NB4 (cell line): Measurements from ENCODE around the gene ZNF638.

Experiments used
- DNase-seq: peaks from one replicate; pipeline ENCODE4 v3.0.0; 2010; ENCODE audit warnings: low read depth
- H3K4me3 ChIP-seq: one replicate; pipeline ENCODE4 v1.5.1; 2011; ENCODE audit warnings: mild to moderate bottlenecking, low read depth, low read length, moderate library complexity
- CTCF ChIP-seq: IDR thresholded peaks from one replicate; pipeline ENCODE4 v1.5.1; 2012; ENCODE audit warnings: low read depth, low read length
- MAX ChIP-seq: IDR thresholded peaks from 2 replicates; pipeline ENCODE4 v1.6.1; 2011; ENCODE audit warnings: low read depth, low read length
- MYC ChIP-seq: IDR thresholded peaks from 2 replicates; pipeline ENCODE4 v1.6.1; 2011; ENCODE audit warnings: low read depth, low read length
- POLR2A ChIP-seq: IDR thresholded peaks from 2 replicates; pipeline ENCODE4 v1.6.1; 2011; ENCODE audit warnings: mild to moderate bottlenecking; ENCODE audit not compliant: insufficient read length; ENCODE audit errors: extremely low read depth

Gene ZNF638

GRCh38 chr2:71331581-71332434, at the start of gene ZNF638:
Gene ZNF638 (plus strand): TSS chr2:71331782. CDS start chr2:71348955, 17,173 bp downstream.
- peak; percentile 19 for TF ChIP-seq MAX
- TF ChIP-seq CTCF, result no peak
- peak; percentile 89 for TF ChIP-seq POLR2A
- peak; percentile 57 for TF ChIP-seq MYC
- H3K4me3 ChIP-seq, result peak within 1 kb of the TSS; percentile 97
- DNase-seq, result peak; percentile 95

GRCh38 chr2:71281950-71282349, 49.6 kb upstream of the ZNF638 start:
- no peak for DNase-seq
- H3K4me3 ChIP-seq, result no peak overlapping the region
- no peak for TF ChIP-seq POLR2A
- TF ChIP-seq MAX, result no peak
- no peak for TF ChIP-seq CTCF
- no peak for TF ChIP-seq MYC

- no peak for TF ChIP-seq MYC
- peak; percentile 1 for TF ChIP-seq CTCF
- peak; percentile 44 for DNase-seq
These were observed 49.1 kb upstream of the ZNF638 start for GRCh38 chr2:71282493-71282892.

GRCh38 chr2:71283131-71283530, 48.5 kb upstream of the ZNF638 start:
- H3K4me3 ChIP-seq, result no peak overlapping the region
- no peak for TF ChIP-seq CTCF
- no peak for TF ChIP-seq MAX
- no peak for TF ChIP-seq POLR2A
- TF ChIP-seq MYC, result no peak
- no peak for DNase-seq

More at GRCh38 chr2:71282493-71282892, 49.1 kb upstream of the ZNF638 start:
- H3K4me3 ChIP-seq, result no peak overlapping the region

- no peak overlapping the region for H3K4me3 ChIP-seq
- no peak for DNase-seq
- TF ChIP-seq CTCF, result no peak
These were observed 45.9 kb upstream of the ZNF638 start for GRCh38 chr2:71285706-71286105.

- TF ChIP-seq CTCF (no peak), POLR2A (no peak)
- H3K4me3 ChIP-seq, result no peak overlapping the region
- DNase-seq, result no peak
These were observed 40.2 kb upstream of the ZNF638 start for GRCh38 chr2:71291398-71291797.
